ENCODE measurements around the gene SCGB2A2. TPM values are rescaled to one million over a fixed set of nuclear protein-coding genes. Genes with fewer than 3 reads are reported as not detected.
A peak's percentile ranks its signal among the peaks of the same experiment; 100 is the strongest.

Gene SCGB2A2
- polyA plus RNA-seq, 1 of the 3 experiments (the other 2 are of a cell fraction), result not detected

GRCh38 chr11:62233730-62234129 is 36.2 kb upstream of the SCGB2A2 start:
- Histone ChIP-seq H3K9me2 (no peaks in the 10 kb centered on the region), H3K27me3 (ENCODE audit: insufficient read depth) (no peaks in the 10 kb centered on the region; the same call in 1 of the 2 replicates), H4K20me1 (ENCODE audit: insufficient read depth) (no peaks in the 10 kb centered on the region), H2AFZ (ENCODE audit: low read depth) (no peak overlapping the region), H3K9me3 (no peaks in the 10 kb centered on the region), H3K4me3 (ENCODE audit: low read depth in 2 of 2, low read length in 1 of 2) (no peak overlapping the region), H3K36me3 (replicated peaks in 1 of 2; ENCODE audit: control insufficient read depth in 1 of 2, insufficient read depth in 2 of 2, low read length in 1 of 2) (no peaks in the 10 kb centered on the region), H3K9ac (no peak overlapping the region), H3K27ac (ENCODE audit: low read depth in 2 of 2, low read length in 1 of 2) (no peak overlapping the region), H3K4me2 (no peak overlapping the region), H3K79me2 (ENCODE audit: insufficient read depth) (no peaks in the 10 kb centered on the region), H3K4me1 (ENCODE audit: control insufficient read depth in 1 of 2, insufficient read depth in 2 of 2, low read depth in 1 of 2, low read length in 1 of 2) (no peaks in the 10 kb centered on the region), H3F3A (replicated peaks; ENCODE audit: insufficient read depth) (no peaks in the 10 kb centered on the region)
- ChIA-PET POLR2A (no interaction called here), CTCF (interaction anchor here (1.0 to 1.9 kb wide), 3 partner anchors 16 to 86 kb away, joined by 3 to 6 read pairs (median 3); no protein-coding TSS in a partner anchor)
- no peak for DNase-seq
- no peak for TF ChIP-seq TCF12 (IDR thresholded peaks at IDR 0.05)
- TF ChIP-seq RAD21 (IDR thresholded peaks at IDR 0.05; ENCODE audit: low read length), result peak; percentile 39

- no peak overlapping the region for H3K27ac ChIP-seq (ENCODE audit: low read depth in 2 of 2, low read length in 1 of 2)
- H4K20me1 ChIP-seq (ENCODE audit: insufficient read depth), result no peaks in the 10 kb centered on the region
- H3K9ac ChIP-seq, result no peak overlapping the region
- H3K4me2 ChIP-seq, result no peak overlapping the region
- no peak overlapping the region for H3K4me3 ChIP-seq (ENCODE audit: low read depth in 2 of 2, low read length in 1 of 2)
- H3K36me3 ChIP-seq (replicated peaks in 1 of 2; ENCODE audit: control insufficient read depth in 1 of 2, insufficient read depth in 2 of 2, low read length in 1 of 2), result no peaks in the 10 kb centered on the region
- H3K79me2 ChIP-seq (ENCODE audit: insufficient read depth), result no peaks in the 10 kb centered on the region
- CTCF ChIA-PET, result interaction anchor here (0.7 to 1.5 kb wide), 2 partner anchors 74 to 307 kb away, joined by 3 to 7 read pairs; no protein-coding TSS in a partner anchor
- no peaks in the 10 kb centered on the region for H3K9me3 ChIP-seq
- no peak overlapping the region for H2AFZ ChIP-seq (ENCODE audit: low read depth)
- TF ChIP-seq TCF12 (IDR thresholded peaks at IDR 0.05) (no peak), FOXJ3 (CRISPR knock-in tag; IDR thresholded peaks at IDR 0.05) (no peak), RFX5 (IDR thresholded peaks at IDR 0.05; ENCODE audit: low read length) (no peak), GATA2 (CRISPR knock-in tag; IDR thresholded peaks at IDR 0.05) (no peak), USF1 (IDR thresholded peaks at IDR 0.05; ENCODE audit: borderline replicate concordance, low read depth) (no peak)
- no peaks in the 10 kb centered on the region for H3K9me2 ChIP-seq
- H3F3A ChIP-seq (replicated peaks; ENCODE audit: insufficient read depth), result no peaks in the 10 kb centered on the region
- POLR2A ChIA-PET, result no interaction called here
- H3K27me3 ChIP-seq (ENCODE audit: insufficient read depth), result no peaks in the 10 kb centered on the region; the same call in 1 of the 2 replicates
- WGBS (ENCODE audit: low lambda C conversion rate), result 2% methylated on average over 2 of the region's 2 CpGs
- H3K4me1 ChIP-seq (ENCODE audit: control insufficient read depth in 1 of 2, insufficient read depth in 2 of 2, low read depth in 1 of 2, low read length in 1 of 2), result no peaks in the 10 kb centered on the region
- no peak for DNase-seq
These were observed 33.8 kb upstream of the SCGB2A2 start for GRCh38 chr11:62236187-62236586.

- H3K9me3 ChIP-seq, result no peaks in the 10 kb centered on the region
These were observed 32.5 kb upstream of the SCGB2A2 start for GRCh38 chr11:62237499-62237898.

More at GRCh38 chr11:62237499-62237898, 32.5 kb upstream of the SCGB2A2 start:
- Histone ChIP-seq H3K4me1 (ENCODE audit: control insufficient read depth in 1 of 2, insufficient read depth in 2 of 2, low read depth in 1 of 2, low read length in 1 of 2) (no peaks in the 10 kb centered on the region; a peak in 1 of 4 replicates), H3K9me2 (no peaks in the 10 kb centered on the region), H3K4me3 (ENCODE audit: low read depth in 2 of 2, low read length in 1 of 2) (no peak overlapping the region), H3K27ac (ENCODE audit: low read depth in 2 of 2, low read length in 1 of 2) (no peak overlapping the region), H2AFZ (ENCODE audit: low read depth) (no peak overlapping the region), H3K9ac (no peak overlapping the region), H3K79me2 (ENCODE audit: insufficient read depth) (no peaks in the 10 kb centered on the region), H3K4me2 (no peak overlapping the region), H3K27me3 (ENCODE audit: insufficient read depth) (no peaks in the 10 kb centered on the region; the same call in 1 of the 2 replicates), H4K20me1 (ENCODE audit: insufficient read depth) (no peaks in the 10 kb centered on the region), H3F3A (replicated peaks; ENCODE audit: insufficient read depth) (no peaks in the 10 kb centered on the region), H3K36me3 (replicated peaks in 1 of 2; ENCODE audit: control insufficient read depth in 1 of 2, insufficient read depth in 2 of 2, low read length in 1 of 2) (no peaks in the 10 kb centered on the region)
- POLR2A ChIA-PET, result no interaction called here
- no peak for TF ChIP-seq RCOR1 (IDR thresholded peaks at IDR 0.05; ENCODE audit: low read length)
- no peak for TF ChIP-seq ZBTB33 (IDR thresholded peaks at IDR 0.05; ENCODE audit: borderline replicate concordance, low read depth)
- TF ChIP-seq TEAD4 (IDR thresholded peaks at IDR 0.05; ENCODE audit: borderline replicate concordance, insufficient read depth), result no peak
- no peak for TF ChIP-seq MAX (IDR thresholded peaks at IDR 0.05; ENCODE audit: low read depth)
- TF ChIP-seq CTCF (IDR thresholded peaks at IDR 0.05), result no peak
- TF ChIP-seq NRF1 (IDR thresholded peaks at IDR 0.05; ENCODE audit: low read depth, low read length), result no peak
- no peak for TF ChIP-seq ELF1 (IDR thresholded peaks at IDR 0.05)
- TF ChIP-seq MEF2A (IDR thresholded peaks at IDR 0.05; ENCODE audit: borderline replicate concordance, low read depth), result no peak
- 18% methylated on average over 4 of the region's 4 CpGs for WGBS (ENCODE audit: low lambda C conversion rate)
- DNase-seq, result no peak
- CTCF ChIA-PET, result no interaction called here
